ENCODE results near the gene KIF12. TPM values are rescaled to one million over a fixed set of nuclear protein-coding genes. Genes with fewer than 3 reads are reported as not detected.
A peak's percentile ranks its signal among the peaks of the same experiment; 100 is the strongest.

The KIF12 gene
- total and polyA plus RNA-seq, 2 of the 13 experiments (the other 11 are each of a cell fraction or from before 2014, with no cell fraction given), result 1.8 to 12.5 TPM

DNA sequence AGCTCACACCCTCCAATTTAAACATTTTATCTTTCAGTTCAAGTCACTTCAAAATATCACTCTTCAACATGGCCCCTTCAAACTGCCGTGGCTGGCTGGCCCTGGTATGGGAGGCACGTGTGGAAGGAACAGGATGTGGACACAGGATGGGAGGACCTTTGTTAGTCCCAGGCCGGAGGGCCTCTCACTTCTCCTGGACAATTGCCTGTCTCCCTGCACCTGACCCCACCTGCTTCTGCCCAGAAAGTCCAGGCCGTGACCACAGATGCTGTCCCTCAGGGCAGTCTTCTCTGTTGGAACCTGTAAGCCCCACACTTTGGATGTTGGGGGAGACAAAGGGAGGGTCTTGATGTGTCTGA is 40.4 kb downstream of the KIF12 start (continued):
- TF ChIP-seq ATF1 (CRISPR knock-in tag; IDR thresholded peaks at IDR 0.05), result no peak
- TF ChIP-seq, protein P1, sequence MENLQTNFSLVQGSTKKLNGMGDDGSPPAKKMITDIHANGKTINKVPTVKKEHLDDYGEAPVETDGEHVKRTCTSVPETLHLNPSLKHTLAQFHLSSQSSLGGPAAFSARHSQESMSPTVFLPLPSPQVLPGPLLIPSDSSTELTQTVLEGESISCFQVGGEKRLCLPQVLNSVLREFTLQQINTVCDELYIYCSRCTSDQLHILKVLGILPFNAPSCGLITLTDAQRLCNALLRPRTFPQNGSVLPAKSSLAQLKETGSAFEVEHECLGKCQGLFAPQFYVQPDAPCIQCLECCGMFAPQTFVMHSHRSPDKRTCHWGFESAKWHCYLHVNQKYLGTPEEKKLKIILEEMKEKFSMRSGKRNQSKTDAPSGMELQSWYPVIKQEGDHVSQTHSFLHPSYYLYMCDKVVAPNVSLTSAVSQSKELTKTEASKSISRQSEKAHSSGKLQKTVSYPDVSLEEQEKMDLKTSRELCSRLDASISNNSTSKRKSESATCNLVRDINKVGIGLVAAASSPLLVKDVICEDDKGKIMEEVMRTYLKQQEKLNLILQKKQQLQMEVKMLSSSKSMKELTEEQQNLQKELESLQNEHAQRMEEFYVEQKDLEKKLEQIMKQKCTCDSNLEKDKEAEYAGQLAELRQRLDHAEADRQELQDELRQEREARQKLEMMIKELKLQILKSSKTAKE (CRISPR knock-in tag; IDR thresholded peaks at IDR 0.05; ENCODE audit: borderline replicate concordance), result no peak
- TF ChIP-seq, protein P2, sequence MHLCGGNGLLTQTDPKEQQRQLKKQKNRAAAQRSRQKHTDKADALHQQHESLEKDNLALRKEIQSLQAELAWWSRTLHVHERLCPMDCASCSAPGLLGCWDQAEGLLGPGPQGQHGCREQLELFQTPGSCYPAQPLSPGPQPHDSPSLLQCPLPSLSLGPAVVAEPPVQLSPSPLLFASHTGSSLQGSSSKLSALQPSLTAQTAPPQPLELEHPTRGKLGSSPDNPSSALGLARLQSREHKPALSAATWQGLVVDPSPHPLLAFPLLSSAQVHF (CRISPR knock-in tag; IDR thresholded peaks at IDR 0.05), result peak; percentile 37; the same call in 1 of the 2 replicates
- 0 out of 2 replicates have a peak, but pooled peaks have one; percentile 27 for TF ChIP-seq ZNF30 (CRISPR knock-in tag; IDR thresholded peaks at IDR 0.05)
- TF ChIP-seq, protein P3, sequence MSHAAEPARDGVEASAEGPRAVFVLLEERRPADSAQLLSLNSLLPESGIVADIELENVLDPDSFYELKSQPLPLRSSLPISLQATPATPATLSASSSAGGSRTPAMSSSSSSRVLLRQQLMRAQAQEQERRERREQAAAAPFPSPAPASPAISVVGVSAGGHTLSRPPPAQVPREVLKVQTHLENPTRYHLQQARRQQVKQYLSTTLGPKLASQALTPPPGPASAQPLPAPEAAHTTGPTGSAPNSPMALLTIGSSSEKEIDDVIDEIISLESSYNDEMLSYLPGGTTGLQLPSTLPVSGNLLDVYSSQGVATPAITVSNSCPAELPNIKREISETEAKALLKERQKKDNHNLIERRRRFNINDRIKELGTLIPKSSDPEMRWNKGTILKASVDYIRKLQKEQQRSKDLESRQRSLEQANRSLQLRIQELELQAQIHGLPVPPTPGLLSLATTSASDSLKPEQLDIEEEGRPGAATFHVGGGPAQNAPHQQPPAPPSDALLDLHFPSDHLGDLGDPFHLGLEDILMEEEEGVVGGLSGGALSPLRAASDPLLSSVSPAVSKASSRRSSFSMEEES (CRISPR knock-in tag; IDR thresholded peaks at IDR 0.05), result peak; percentile 55; the same call in 1 of the 2 replicates
- TF ChIP-seq, protein P4, sequence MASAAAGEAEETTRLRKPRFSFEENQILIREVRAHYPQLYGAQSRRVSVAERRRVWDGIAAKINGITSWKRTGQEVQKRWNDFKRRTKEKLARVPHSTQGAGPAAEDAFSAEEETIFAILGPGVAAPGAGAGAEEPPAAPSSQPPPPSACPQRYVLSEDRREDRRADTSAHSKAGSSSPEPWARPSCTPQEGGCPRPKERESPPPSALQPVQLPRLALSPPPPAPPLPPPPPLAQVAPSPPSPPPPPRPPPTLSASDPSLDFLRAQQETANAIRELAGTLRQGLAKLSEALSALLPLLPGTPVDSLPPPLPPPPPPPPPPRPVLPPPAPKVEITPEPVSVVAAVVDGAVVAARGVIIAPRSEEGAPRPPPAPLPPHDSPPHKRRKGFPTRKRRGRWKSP (CRISPR knock-in tag; IDR thresholded peaks at IDR 0.05), result no peak
- TF ChIP-seq, protein P5, sequence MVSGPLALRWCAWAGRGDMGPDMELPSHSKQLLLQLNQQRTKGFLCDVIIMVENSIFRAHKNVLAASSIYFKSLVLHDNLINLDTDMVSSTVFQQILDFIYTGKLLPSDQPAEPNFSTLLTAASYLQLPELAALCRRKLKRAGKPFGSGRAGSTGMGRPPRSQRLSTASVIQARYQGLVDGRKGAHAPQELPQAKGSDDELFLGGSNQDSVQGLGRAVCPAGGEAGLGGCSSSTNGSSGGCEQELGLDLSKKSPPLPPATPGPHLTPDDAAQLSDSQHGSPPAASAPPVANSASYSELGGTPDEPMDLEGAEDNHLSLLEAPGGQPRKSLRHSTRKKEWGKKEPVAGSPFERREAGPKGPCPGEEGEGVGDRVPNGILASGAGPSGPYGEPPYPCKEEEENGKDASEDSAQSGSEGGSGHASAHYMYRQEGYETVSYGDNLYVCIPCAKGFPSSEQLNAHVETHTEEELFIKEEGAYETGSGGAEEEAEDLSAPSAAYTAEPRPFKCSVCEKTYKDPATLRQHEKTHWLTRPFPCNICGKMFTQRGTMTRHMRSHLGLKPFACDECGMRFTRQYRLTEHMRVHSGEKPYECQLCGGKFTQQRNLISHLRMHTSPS (CRISPR knock-in tag; IDR thresholded peaks at IDR 0.05; ENCODE audit: low read depth), result no peak
- TF ChIP-seq, protein P6, sequence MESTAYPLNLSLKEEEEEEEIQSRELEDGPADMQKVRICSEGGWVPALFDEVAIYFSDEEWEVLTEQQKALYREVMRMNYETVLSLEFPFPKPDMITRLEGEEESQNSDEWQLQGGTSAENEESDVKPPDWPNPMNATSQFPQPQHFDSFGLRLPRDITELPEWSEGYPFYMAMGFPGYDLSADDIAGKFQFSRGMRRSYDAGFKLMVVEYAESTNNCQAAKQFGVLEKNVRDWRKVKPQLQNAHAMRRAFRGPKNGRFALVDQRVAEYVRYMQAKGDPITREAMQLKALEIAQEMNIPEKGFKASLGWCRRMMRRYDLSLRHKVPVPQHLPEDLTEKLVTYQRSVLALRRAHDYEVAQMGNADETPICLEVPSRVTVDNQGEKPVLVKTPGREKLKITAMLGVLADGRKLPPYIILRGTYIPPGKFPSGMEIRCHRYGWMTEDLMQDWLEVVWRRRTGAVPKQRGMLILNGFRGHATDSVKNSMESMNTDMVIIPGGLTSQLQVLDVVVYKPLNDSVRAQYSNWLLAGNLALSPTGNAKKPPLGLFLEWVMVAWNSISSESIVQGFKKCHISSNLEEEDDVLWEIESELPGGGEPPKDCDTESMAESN (CRISPR knock-in tag; conservative IDR thresholded peaks at IDR 0.05), result 0 out of 2 replicates have a peak, but pooled peaks have one; percentile 23
- TF ChIP-seq KLF6 (CRISPR knock-in tag; IDR thresholded peaks at IDR 0.05), result peak; percentile 9; the same call in 1 of the 2 replicates
- TF ChIP-seq EP300 (IDR thresholded peaks at IDR 0.05; ENCODE audit: low read depth in 2 of 2, low read length in 2 of 2), result no peak
- peak; percentile 37; the same call in 1 of the 2 replicates for TF ChIP-seq EP300 (CRISPR knock-in tag; IDR thresholded peaks at IDR 0.05; ENCODE audit: borderline replicate concordance)
- peak; percentile 92; the same call in 1 of the 2 replicates for TF ChIP-seq ZNF510 (CRISPR knock-in tag; IDR thresholded peaks at IDR 0.05; ENCODE audit: low read depth)
- TF ChIP-seq CBX1 (IDR thresholded peaks at IDR 0.05; ENCODE audit: low read depth), result no peak
- TF ChIP-seq JUN (CRISPR knock-in tag; IDR thresholded peaks at IDR 0.05), result 0 out of 2 replicates have a peak, but pooled peaks have one; percentile 13
- no peak for TF ChIP-seq PAWR (CRISPR knock-in tag; IDR thresholded peaks at IDR 0.05; ENCODE audit: borderline replicate concordance)
- no peak for TF ChIP-seq ISX (CRISPR knock-in tag; conservative IDR thresholded peaks at IDR 0.05)
- 0 out of 2 replicates have a peak, but pooled peaks have one; percentile 50 for TF ChIP-seq ZNF761 (CRISPR knock-in tag; conservative IDR thresholded peaks at IDR 0.05)
- no peak for TF ChIP-seq RBFOX2 (IDR thresholded peaks at IDR 0.05; ENCODE audit: low read depth, low read length)
- TF ChIP-seq ZNF263 (CRISPR knock-in tag; IDR thresholded peaks at IDR 0.05), result 0 out of 2 replicates have a peak, but pooled peaks have one; percentile 55
- no peak for TF ChIP-seq ZNF713 (CRISPR knock-in tag; IDR thresholded peaks at IDR 0.05)
- no peak for TF ChIP-seq EEA1 (CRISPR knock-in tag; IDR thresholded peaks at IDR 0.05; ENCODE audit: borderline replicate concordance)
- TF ChIP-seq U2AF1 (optimal IDR thresholded peaks at IDR 0.05; ENCODE audit: low read depth, low read length), result no peak
